Stimulated activated CD4-positive, alpha-beta T cell treated with anti-CD3 and anti-CD28 coated beads, Interleukin-2, amount 100 ng/mL, for 48 hours (primary cell): ENCODE data around the gene PTPN14.

Source experiments
- DNase-seq, 2 donors: peaks; one replicate each; pipeline ENCODE4 v3.0.0-alpha.2; 2020

Gene PTPN14

GRCh38 chr1:214567481-214567980, 16.1 kb upstream of the PTPN14 start:
- DNase-seq = no peak

GRCh38 chr1:214566158-214567104, 15.0 kb upstream of the PTPN14 start:
- no peak for DNase-seq

- DNase-seq = no peak
Observed at GRCh38 chr1:214565310-214565709, 13.9 kb upstream of the PTPN14 start.

GRCh38 chr1:214563881-214564280, 12.5 kb upstream of the PTPN14 start:
- no peak for DNase-seq

- DNase-seq = no peak
Observed at GRCh38 chr1:214557952-214558735, 6.7 kb upstream of the PTPN14 start.

GRCh38 chr1:214553142-214553710, 1.8 kb upstream of the PTPN14 start:
- DNase-seq = no peak

- DNase-seq = no peak
Observed at GRCh38 chr1:214552174-214552608, 789 bp upstream of the PTPN14 start.

GRCh38 chr1:214550857-214551435, 456 bp downstream of the PTPN14 start:
- DNase-seq = no peak

- DNase-seq = no peak
Observed at GRCh38 chr1:214550013-214550856, 1.2 kb downstream of the PTPN14 start.

- DNase-seq = no peak
Observed at GRCh38 chr1:214549604-214550003, 1.8 kb downstream of the PTPN14 start.

- no peak for DNase-seq
Observed at GRCh38 chr1:214548988-214549387, 2.4 kb downstream of the PTPN14 start.

GRCh38 chr1:214548271-214548670, 3.1 kb downstream of the PTPN14 start:
- DNase-seq = no peak

GRCh38 chr1:214547747-214548146, 3.7 kb downstream of the PTPN14 start:
- no peak for DNase-seq

GRCh38 chr1:214546886-214547641, 4.3 kb downstream of the PTPN14 start:
- DNase-seq = no peak

GRCh38 chr1:214546084-214546483, 5.3 kb downstream of the PTPN14 start:
- no peak for DNase-seq

GRCh38 chr1:214545293-214545692, 6.1 kb downstream of the PTPN14 start:
- DNase-seq = no peak

- no peak for DNase-seq
Observed at GRCh38 chr1:214544791-214545190, 6.6 kb downstream of the PTPN14 start.

GRCh38 chr1:214542275-214543199, 8.9 kb downstream of the PTPN14 start:
- no peak for DNase-seq

GRCh38 chr1:214541693-214542092, 9.7 kb downstream of the PTPN14 start:
- DNase-seq = no peak

- DNase-seq = no peak
Observed at GRCh38 chr1:214541206-214541605, 10.2 kb downstream of the PTPN14 start.
